Caco-2 (cell line): ENCODE data around the gene CFAP46. TPM values are rescaled to one million over a fixed set of nuclear protein-coding genes. Genes with fewer than 3 reads are reported as not detected.
A peak's percentile ranks its signal among the peaks of the same experiment; 100 is the strongest.

Experiments used
- BruUV-seq: library from RNA; stranded (reverse); fragments of 400-500 nt; replicated peaks from 2 replicates; lab custom pipeline; 2021; lab: Mats Ljungman, UMichigan
- CTCF ChIA-PET: fragments of 300-600 bp; sonication (Branson Sonifier 250); formaldehyde crosslinking; loops from one replicate; lab custom pipeline; 2022; ENCODE audit warnings: antibody characterized with exemption; lab: Charles Lee
- POLR2A ChIA-PET: fragments of 300-600 bp; sonication (Branson Sonifier 250); formaldehyde crosslinking; loops from one replicate; lab custom pipeline; 2022; ENCODE audit warnings: antibody characterized with exemption; lab: Charles Lee
- DNase-seq, 2 experiments: peaks; one replicate each; pipeline versions ENCODE4 v3.0.0 to v3.0.0-alpha.2; 2020 to 2022
- H3K27me3 ChIP-seq: replicated peaks from 2 replicates; pipeline ENCODE4 v1.6.0; 2011; ENCODE audit warnings: low read length; ENCODE audit not compliant: control insufficient read depth, insufficient read depth
- H3K36me3 ChIP-seq: 2 replicates; pipeline ENCODE4 v1.5.1; 2011; ENCODE audit warnings: low read length; ENCODE audit not compliant: control insufficient read depth, insufficient read depth
- H3K4me1 ChIP-seq: fragments of 250-450 bp; sonication (Bioruptor Pico); 2 replicates; pipeline ENCODE4 v1.5.1; 2020; ENCODE audit warnings: mild to moderate bottlenecking
- H3K4me3 ChIP-seq: 2 replicates; pipeline ENCODE4 v1.5.1; 2011; ENCODE audit warnings: low read depth, mild to moderate bottlenecking, control low read depth, low read length
- H3K9me3 ChIP-seq: fragments of 250-450 bp; sonication (Bioruptor Pico); 2 replicates; pipeline ENCODE4 v1.5.1; 2020; ENCODE audit warnings: mild to moderate bottlenecking, moderate library complexity
- H3K27ac Mint-ChIP-seq: one replicate; pipeline ENCODE4 v1.8.0; 2022; ENCODE audit warnings: mixed read lengths; ENCODE audit not compliant: unreplicated experiment
- H3K27me3 Mint-ChIP-seq: one replicate; pipeline ENCODE4 v1.8.0; 2022; ENCODE audit warnings: mixed read lengths; ENCODE audit not compliant: insufficient read depth, unreplicated experiment
- H3K36me3 Mint-ChIP-seq: one replicate; pipeline ENCODE4 v1.8.0; 2022; ENCODE audit warnings: mild to moderate bottlenecking, mixed read lengths; ENCODE audit not compliant: insufficient read depth, unreplicated experiment
- H3K4me1 Mint-ChIP-seq: one replicate; pipeline ENCODE4 v1.8.0; 2022; ENCODE audit warnings: low read depth, mixed read lengths; ENCODE audit not compliant: unreplicated experiment
- H3K4me3 Mint-ChIP-seq: one replicate; pipeline ENCODE4 v1.8.0; 2022; ENCODE audit warnings: mild to moderate bottlenecking, moderate library complexity, mixed read lengths; ENCODE audit not compliant: unreplicated experiment
- H3K9me3 Mint-ChIP-seq: one replicate; pipeline ENCODE4 v1.8.0; 2022; ENCODE audit warnings: mixed read lengths; ENCODE audit not compliant: unreplicated experiment
- intact Hi-C: fragments of 100-400 bp; cut with micrococcal nuclease; formaldehyde crosslinking; loops from one replicate; pipeline ENCODE4 v1.10.0; 2022; ENCODE audit not compliant: unreplicated experiment
- total RNA-seq: library from RNA; stranded (reverse); gene quantifications from 2 replicates; pipeline ENCODE4 v1.2.3, GENCODE V29; 2022
- TF ChIP-seq, protein P1 (sequence below), 2 experiments: fragments of 200-600 bp in 1 of 2; IDR thresholded peaks; 1 replicate in 1 of 2; 2 replicates in 1 of 2; pipeline versions ENCODE4 v1.5.1 to v1.8.0; 2011 to 2022; ENCODE audit warnings: antibody characterized with exemption in 1 of 2, control low read depth in 1 of 2, inconsistent platforms in 1 of 2, low read depth in 1 of 2, low read length in 1 of 2, mild to moderate bottlenecking in 1 of 2, moderate library complexity in 1 of 2; ENCODE audit not compliant: insufficient read depth in 1 of 2, severe bottlenecking in 1 of 2, unreplicated experiment in 1 of 2

Gene CFAP46
- total RNA-seq, 1 experiment from 2014 or later: not detected

DNA sequence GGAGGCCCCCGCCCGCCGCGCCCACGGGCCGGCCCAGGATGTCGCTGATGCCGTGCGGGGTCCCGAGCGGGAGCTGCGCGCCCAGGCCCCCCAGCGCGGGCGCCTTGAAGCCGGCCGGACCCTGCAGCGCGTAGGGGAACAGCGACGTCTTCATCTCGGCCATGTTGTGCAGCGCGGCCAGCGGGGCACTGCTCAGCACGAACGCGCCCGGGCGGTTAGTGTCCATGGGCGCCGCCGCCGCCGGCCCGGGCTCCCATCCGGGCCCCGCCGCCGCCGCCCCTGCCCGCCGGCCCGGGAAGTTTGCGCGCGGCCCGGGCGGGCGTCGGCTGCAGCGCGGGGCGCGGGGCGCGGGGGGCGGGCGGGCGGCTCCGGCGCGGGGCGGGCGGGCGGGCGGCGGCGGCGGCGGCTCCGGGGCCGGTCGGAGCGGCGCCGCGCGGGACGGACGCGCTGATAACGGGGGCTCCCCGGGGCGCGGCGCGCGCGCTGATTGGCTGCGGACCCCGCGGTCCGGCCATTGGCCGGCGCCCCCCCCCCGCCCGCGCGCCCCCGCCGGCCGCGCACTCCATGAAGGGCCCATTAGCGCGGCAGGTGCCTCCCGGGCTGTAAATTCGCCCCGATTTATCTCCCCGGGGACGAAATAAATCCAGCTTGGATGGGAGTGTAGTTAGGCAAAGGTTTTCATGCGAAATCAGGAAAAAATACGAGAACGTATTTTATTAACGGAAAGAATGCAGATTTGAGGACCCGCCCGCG, 156.5 kb downstream of the CFAP46 start, which contains the start of gene NKX6-2:
Gene NKX6-2, minus strand, starts transcription at position 425 of the 753 bp plus-strand sequence. Its CDS starts 199 bp downstream, at position 226.
- H3K4me3 ChIP-seq: peak within 1 kb of the TSS; percentile 24; the same call in 1 of the 2 replicates
- no peaks in the 10 kb centered on the region for H3K4me1 Mint-ChIP-seq
- ChIA-PET CTCF (no interaction called here), POLR2A (no interaction called here)
- peaks cover 3% of the 10 kb centered on the region for H3K27me3 Mint-ChIP-seq
- H3K9me3 ChIP-seq: no peaks in the 10 kb centered on the region
- peaks cover 11% of the 10 kb centered on the region; the same call in 1 of the 2 replicates for H3K4me1 ChIP-seq
- peaks cover 9% of the 10 kb centered on the region for H3K36me3 Mint-ChIP-seq
- H3K9me3 Mint-ChIP-seq: no peaks in the 10 kb centered on the region
- H3K4me3 Mint-ChIP-seq: no peak within 1 kb of the TSS
- BruUV-seq: no TSS peak
- TF ChIP-seq, protein P1, sequence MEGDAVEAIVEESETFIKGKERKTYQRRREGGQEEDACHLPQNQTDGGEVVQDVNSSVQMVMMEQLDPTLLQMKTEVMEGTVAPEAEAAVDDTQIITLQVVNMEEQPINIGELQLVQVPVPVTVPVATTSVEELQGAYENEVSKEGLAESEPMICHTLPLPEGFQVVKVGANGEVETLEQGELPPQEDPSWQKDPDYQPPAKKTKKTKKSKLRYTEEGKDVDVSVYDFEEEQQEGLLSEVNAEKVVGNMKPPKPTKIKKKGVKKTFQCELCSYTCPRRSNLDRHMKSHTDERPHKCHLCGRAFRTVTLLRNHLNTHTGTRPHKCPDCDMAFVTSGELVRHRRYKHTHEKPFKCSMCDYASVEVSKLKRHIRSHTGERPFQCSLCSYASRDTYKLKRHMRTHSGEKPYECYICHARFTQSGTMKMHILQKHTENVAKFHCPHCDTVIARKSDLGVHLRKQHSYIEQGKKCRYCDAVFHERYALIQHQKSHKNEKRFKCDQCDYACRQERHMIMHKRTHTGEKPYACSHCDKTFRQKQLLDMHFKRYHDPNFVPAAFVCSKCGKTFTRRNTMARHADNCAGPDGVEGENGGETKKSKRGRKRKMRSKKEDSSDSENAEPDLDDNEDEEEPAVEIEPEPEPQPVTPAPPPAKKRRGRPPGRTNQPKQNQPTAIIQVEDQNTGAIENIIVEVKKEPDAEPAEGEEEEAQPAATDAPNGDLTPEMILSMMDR (IDR thresholded peaks at IDR 0.05; ENCODE audit: insufficient read depth in 1 of 2, low read depth in 1 of 2, low read length in 1 of 2, severe bottlenecking in 1 of 2, unreplicated experiment in 1 of 2): no peak
- no peak within 1 kb of the TSS for H3K27ac Mint-ChIP-seq
- DNase-seq: no peak
- 0 out of 2 replicates have a peak, but pooled peaks cover 1% of the 10 kb centered on the region for H3K27me3 ChIP-seq
- no peaks in the 10 kb centered on the region for H3K36me3 ChIP-seq
- intact Hi-C loops: no loop called here

DNA sequence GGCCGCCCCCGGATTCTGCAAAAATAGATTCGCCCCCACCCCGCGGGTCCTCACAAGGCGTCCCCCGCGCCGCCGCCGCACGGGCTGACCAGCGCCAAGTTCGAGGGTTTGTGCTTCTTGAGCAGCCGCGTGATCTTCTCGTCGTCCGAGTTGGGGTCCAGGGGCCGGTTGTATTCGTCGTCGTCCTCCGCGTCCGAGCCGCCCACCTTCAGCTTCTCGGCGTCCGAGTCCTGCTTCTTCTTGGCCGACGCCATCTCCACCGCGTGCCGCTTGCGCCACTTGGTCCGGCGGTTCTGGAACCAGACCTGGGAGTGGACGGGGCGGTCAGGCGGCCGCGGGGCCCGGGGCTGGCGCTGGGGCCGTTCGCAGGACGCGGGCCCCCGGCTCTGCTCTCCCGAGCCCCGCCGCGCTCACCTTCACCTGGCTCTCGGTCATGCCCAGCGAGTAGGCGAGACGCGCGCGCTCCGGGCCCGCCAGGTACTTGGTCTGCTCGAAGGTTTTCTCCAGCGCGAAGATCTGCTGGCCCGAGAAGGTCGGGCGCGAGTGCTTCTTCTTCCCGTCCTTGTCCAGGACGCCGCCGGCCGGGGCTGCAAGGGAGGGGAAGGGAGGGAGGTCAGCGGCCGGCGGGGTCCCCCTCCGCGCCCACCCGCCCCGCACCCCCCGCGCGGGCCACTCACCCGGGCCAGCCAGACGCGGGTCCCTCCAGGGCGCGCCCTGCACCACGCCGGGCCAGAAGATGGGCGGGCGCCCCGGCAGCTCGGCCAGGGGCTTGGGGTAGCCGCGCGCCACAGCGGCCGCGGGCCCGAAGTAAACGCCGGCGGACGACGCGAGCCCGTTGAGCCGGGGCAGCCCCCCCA, 157.3 kb downstream of the CFAP46 start:
- H3K4me1 Mint-ChIP-seq: no peaks in the 10 kb centered on the region
- ChIA-PET POLR2A (no interaction called here), CTCF (no interaction called here)
- intact Hi-C loops: no loop called here
- Histone ChIP-seq H3K9me3 (no peaks in the 10 kb centered on the region), H3K36me3 (no peaks in the 10 kb centered on the region), H3K27me3 (0 out of 2 replicates have a peak, but pooled peaks cover 1% of the 10 kb centered on the region), H3K4me1 (peaks cover 11% of the 10 kb centered on the region; the same call in 1 of the 2 replicates), H3K4me3 (no peak overlapping the region)
- H3K36me3 Mint-ChIP-seq: peaks cover 9% of the 10 kb centered on the region
- no peaks in the 10 kb centered on the region for H3K9me3 Mint-ChIP-seq
- no peak for DNase-seq
- H3K4me3 Mint-ChIP-seq: no peak overlapping the region
- TF ChIP-seq, protein P1 (IDR thresholded peaks at IDR 0.05; ENCODE audit: insufficient read depth in 1 of 2, low read depth in 1 of 2, low read length in 1 of 2, severe bottlenecking in 1 of 2, unreplicated experiment in 1 of 2): no peak
- no TSS peak for BruUV-seq
- H3K27me3 Mint-ChIP-seq: peaks cover 3% of the 10 kb centered on the region
- H3K27ac Mint-ChIP-seq: no peak overlapping the region
